GOT3 (cell line): ENCODE results near the gene SCARB2.
A peak's percentile ranks its signal among the peaks of the same experiment; 100 is the strongest.

Experiments
- DNase-seq: peaks from one replicate; lab custom pipeline; 2025; ENCODE audit warnings: mixed read lengths; lab: John Stamatoyannopoulos, UW

Gene SCARB2

DNA sequence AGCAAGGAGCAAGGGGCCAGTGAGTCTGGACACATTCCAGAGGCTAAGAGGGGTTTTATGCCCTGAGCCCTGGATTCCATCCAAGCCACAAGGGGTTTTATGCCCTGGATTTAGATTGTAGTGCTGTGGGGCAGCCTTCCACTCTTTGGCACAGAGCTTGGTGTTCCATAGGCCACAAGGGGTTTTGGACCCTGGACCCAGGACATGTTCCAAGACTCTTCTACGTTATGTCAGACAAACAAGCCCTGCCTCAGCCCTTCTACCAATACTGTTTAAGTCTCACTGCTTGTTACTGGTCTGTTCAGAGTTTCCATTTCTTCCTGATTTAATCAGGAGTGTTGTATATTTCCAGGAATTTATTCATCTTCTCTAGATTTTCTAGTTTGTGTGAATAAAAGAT is 12.8 kb upstream of the SCARB2 start:
- DNase-seq: no peak

DNA sequence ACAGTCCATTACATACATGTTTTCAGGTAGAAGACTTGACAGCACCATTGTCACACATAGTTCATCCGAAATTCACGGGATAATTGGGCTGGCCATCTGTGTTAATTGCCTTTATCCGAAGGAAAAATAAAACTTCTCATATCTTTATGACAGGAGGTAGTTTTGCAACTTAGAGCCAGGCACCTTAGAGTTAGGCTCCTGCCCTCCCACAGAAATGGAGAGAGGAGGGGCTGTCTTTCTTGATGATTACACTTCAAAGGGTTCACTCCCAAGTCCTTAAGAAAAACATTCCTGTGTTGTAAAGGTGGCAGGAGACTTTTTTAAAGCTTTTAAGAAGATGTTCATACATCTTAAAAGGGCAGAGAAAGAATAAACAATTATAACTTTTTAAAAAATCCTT is 10.5 kb upstream of the SCARB2 start:
- no peak for DNase-seq

DNA sequence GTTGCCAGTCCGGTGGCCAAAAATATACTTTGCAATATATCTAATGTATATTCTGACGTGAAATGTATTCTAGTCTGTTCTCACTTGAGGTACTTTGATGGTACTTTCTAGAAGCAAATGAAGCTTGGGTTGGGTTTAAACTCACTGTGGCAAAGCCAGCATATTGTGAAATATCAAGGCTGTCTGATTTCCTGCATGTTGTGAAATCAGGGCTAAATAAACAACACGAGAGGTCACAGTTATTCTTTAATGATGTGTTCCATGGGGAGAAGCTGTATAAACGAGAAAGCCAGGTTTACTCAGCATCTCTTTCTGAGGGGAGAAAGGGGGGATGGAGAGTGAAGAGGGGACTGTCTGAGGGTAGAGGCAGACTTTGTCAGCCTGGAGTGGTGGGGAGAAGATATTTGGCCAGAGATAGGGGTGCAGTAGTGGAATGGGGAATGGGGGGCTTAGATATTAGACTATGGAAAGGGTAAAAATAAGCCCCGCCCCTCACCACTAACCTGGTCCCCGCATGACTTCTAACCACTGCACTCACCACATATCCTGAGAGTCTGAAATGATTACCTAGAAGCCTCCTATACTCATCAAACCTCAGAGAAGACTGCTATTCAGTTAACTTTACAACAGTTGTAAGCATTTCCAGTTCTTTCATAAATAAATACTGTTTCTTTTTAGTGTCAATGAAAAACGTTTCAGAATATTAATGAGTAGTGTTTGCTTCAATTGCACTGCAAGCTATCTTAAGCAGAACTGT is 5.9 kb upstream of the SCARB2 start:
- no peak for DNase-seq

DNA sequence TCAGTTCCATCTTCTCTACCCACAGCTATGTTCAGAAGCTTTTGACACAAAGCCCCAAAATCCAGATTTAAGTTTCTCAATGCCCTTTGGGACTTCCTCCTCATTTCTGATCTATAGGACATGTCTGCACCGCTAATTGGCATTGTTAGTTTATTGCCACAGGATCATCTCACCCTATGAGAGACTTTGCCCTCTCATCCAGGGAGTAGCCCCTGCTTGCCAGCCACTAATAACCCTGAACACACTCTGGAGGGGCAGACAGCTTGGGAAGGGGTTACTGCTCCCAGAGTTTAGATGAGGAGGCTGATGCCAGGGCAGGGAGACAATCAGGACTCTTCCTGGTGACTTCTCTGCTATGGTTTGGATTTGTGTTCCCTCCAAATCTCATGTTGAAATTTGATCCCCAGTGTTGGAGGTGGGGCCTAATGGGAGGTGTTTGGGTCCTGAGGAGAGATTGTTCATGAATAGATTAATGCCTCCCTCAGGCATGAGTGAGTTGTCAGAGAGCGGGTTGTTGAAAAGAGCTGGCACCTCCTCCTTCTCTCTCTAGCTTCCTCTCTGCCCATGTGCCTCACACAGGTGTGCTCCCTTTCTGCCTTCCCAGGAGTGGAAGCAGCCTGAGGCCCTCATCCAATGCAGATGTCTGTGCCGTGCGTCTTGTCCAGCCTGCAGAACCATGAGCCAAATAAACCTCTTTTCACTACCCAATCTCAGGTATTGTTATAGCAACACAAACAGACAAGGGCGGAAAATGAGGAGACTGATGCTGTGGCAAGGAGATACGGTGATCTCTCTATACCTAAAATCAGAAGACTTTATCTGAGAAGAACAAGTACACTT is 3.6 kb upstream of the SCARB2 start:
- DNase-seq: no peak

DNA sequence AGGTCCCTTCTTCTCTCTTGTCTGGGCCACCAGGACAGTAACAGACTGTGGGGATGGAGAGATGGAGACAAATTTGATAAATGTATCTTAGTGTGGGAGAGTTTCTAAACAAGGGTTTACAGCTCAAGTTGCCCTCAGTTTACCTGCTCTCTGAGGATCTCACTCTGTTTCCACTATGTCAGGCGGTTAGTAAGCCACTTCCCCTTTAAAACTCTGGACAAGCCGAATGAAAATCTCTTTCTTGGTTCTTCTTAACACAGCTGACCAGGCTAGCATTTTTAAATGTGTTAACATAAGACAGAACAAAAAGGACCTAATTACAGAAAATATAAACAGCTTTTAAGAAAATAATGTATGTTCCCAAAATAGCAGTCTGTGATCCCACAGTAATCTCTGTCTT is 2.9 kb upstream of the SCARB2 start:
- no peak for DNase-seq

DNA sequence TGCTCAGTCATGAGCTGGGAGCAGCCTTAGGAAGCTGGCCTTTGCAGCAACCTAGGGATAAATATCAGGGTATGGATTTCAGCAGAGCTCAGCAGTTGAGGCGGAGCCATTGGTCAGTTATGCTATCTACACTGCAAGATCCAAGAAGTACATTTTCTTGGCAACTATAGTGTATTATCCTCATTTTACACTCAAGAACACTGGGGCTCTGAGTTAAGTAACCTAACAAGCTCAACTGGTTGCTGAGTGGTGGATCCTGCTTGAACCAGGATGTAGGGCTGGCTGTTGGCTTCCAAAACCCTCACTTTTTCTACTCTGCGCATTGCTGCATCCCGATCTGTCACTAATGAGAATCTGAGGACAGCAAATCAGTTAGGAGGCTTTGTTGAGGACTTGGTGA is 1.5 kb upstream of the SCARB2 start:
- DNase-seq: no peak

DNA sequence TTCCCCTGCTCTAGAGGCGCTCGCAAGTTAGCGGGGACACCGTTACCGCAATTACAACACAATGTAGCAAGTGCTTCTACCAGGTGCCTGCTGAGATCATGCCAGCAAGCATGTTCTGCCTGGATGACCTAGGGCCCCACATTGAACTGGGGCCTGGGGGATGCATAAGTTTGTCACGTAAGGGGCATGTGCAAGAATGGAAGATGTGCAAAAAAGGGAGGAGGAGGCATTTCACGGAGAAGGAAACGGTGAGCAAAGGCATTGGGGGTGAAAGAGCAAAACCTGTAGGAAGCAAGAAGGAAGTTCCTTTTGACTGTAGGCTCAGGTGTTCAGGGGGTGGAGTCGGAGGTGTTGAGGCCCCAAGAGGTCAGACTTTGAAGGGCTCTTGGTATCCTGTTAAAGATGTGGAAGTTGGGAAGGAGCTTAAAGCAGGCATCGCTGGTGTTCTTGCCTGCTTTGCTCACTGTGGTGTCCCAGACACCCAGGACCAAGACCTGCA is 602 bp upstream of the SCARB2 start:
- no peak for DNase-seq

DNA sequence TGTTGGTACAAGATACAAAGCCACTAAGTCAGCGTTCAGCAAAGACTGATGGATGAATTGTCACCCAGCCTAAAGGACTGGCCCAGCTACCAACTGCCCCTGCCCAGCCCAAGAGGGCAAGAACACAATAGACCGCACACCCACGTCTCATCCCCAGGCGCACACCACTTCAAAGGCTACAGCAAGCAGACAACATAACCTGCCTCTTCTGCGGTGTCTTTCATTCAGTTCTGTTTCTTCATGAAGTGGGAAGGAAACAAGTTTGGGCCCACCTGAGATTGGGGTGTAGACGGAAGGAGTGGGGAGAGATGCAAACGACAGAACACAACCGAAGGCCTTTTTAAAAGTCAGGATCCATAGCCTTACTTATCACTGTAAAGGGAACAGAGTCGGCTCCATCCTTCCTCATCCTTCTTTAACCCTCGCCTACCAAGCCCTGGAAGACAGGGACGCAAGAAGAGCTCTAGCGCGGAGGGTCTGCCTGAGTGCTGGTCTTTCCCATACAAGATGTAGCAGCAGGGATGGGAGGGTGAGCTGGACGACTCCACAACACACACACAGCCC is 691 bp downstream of the SCARB2 start:
- DNase-seq: peak; percentile 5

DNA sequence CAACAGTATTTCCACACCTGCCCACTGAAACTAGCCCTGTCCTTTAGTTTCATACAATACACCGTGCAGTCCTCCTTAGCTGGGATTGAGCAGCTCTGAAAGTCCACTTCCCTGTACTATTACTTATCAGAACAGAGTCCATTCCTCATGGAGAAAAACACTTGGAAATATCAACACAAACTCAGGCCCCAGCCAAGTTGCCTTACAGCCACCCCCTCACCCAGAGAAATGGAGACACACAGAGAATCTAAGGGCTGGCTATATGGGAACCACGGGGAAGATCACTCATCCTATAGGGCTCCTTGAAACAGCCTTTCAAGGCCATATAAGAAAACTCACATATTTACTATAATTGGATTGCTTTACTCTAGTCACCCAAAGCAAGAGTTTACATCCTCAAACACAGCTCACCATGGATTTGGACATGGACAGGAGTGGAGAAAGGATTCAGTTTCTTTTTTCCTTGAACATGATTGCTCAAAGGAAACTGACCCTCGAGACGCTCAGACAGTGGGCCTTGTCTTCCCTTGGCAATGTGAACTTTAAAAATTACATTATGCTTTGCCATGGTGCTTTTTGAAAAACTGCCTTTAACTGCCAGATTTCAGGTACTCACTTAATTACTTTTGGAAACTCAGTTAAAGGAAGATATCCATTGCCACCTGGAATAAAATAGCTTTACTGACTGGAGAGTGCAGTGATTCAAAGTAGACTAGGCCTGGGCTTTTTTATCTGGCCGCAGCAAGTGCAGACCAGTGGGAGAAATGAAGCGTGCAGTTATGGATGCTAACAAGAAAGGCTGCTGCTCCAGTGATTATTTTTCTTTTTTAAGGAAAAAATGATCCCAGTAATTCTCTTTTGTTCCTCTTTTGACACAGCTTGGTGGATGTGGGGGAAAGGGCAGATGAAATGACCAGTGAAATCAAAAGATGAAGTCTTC is 1.6 kb downstream of the SCARB2 start:
- DNase-seq: no peak

DNA sequence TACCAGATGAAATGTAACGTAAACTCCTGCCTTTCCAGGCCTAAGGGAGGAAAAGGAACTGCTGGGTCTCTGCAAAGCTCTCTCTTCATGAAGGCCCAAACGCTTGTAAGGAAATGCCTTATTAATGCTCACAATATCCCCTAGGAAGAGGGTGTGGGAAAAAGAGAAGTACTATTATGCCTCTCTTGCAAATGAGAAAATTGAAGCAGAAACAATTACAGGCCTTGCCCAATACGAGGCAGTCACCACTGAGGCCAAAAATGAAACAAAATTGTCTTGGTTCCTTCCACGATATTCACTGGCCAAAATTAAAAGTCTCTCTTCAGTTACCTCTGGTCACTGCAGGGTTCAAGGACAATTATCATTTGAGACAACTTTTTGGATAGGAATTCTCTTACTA is 3.2 kb downstream of the SCARB2 start:
- no peak for DNase-seq

DNA sequence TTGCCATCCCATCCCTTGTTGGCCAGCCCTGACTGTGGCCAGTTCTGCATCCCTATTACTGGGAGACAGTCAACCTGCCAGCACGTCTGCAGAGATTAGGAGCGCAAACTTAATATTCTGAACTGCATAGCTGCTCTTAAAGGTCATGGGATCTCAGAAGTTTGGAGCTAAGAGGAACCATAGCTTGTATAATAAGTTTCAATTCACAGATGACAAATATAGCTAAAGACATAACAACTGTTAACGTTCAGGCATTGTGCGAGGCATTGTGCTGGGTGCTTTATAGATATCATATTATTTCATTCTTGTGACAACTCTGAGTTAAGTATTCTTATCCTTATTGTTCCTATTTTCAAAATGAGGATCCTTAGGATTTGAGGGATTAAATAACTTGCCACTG is 3.7 kb downstream of the SCARB2 start:
- no peak for DNase-seq

DNA sequence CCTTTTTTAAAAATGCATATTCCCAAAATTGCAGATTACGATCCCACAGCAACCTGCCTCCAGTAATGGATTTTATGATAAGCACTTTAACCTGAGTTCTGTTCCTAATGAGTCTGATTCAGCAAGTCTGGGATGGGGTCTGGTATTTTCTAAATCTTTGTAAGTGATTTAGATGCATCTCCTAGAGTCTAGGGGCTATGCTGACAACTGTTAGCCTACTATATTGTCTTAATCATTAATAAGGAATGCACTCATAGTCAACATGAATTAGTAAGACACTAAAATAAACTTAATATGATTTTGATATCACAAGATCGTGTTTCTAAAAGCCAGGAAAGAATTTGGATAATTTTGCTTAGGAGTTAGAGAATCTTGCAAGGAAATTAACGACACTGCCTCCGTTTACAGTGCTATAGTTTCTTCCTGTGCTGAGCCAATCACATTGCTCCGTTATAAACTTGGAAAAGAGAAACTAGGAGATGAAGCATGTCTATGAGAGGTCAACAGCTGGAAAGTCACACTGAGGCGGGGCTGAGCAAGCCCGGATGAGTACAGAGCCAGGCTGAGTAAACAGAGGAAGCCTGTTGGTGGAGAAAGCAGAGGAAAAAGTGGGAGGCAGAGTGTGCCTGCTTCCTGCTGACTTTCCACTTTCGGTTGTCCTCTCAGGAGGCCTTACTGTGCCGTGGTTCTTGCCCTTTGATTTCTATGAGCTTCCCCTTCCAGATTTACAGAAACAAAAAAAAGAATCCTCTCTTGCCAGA is 5.4 kb downstream of the SCARB2 start:
- no peak for DNase-seq

DNA sequence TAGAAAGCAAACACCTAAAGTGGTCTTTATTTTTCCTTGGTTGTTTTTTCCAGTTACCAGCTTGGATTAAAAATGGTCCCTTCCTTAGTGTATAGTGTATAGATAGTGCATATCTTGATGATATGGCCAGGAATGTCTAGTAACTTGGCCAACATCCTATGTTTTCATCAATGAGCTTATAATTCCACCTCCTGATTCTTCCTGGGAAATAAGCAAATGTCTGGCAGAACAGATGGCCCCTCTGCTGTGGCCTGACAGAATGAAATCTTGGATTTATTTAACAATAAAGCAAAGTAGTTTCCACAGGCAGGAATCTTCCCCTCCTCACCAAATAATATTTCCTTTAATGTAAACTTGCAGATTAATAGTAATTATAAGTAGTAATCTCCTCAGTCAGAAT is 6.1 kb downstream of the SCARB2 start:
- DNase-seq: no peak

DNA sequence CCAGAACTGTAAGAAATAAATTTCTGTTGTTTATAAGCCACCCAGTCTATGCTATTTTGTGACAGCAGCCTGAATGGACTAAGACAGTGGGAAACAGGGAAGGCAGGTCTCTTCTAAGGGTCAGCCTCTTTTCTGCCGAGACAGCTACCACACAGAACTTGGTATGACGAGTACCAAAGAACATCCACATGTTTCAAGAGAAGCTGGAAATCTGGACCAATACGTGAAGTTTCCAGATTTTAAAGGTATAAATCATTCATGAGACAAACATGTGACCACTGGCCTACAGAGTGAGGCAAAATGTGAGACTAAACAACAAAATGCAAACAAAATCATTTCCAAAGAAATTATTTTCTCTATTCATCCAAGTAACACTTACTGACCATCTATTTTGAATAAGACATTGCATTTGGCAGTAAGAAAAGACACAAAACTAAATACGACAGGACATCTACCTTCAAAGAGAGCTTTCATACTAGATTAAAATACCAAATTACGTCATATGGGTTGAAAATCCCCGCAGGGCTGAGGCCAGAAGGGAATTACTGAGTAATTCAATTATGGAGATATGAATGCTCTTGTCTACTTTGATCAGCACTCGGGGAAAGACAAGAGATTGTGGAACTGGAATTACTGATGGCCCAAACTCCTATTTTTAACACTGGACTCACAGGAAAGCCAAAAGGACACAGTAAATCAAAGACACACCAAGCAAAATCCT is 7.2 kb downstream of the SCARB2 start:
- DNase-seq: no peak

DNA sequence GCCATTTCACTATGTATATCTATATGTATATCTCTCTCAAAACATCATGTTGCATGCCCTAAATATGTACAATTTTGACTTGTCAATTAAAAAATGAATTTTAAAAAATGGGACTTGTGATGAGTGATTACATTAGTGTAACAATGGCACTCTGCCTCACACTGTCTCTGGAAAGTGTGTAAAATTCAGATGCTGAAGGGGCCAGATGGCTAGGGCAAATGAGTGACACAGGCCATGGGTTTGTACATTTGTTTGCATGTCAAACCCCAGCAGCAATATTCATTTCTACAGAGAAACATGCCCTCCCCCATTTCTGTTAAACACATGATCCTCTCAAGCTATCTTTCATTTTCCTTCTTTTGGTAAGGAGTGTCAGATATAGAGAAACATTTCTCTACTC is 8.1 kb downstream of the SCARB2 start:
- DNase-seq: no peak

DNA sequence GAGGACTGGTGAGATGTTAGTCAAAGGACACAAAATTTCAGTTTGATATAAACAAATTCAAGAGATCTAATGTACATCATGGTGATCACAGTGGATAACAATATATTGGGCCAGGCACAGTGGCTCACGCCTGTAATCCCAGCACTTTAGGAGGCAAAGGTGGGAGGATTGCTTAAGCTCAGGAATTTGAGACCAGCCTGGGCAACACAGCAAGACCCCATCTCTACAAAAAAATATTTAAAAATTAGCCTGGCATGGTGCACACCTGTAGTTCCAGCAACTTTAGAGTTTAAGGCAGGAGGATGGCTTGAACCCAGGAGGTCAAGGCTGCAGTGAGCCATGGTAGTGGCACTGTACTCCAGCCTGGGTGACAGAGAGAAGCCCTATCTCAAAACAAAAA is 8.7 kb downstream of the SCARB2 start:
- DNase-seq: no peak

DNA sequence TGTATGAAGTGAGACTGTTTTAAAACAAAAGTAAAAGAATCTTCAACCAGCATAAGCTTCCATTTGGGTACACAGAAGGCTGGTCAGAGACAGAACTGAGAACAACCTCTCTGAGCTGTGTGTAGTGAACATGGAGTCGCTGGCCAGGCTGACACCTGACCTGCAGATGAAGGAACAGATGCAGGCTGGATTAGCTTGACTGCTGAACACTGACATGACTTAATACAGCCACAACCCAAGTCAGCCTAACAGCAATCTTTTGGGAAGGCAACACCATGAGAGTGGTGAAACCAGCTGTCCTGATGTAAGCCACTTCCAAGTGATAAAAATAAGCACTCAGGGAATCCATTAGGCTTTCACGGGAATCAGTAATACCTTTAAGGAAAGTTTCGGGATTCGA is 10.1 kb downstream of the SCARB2 start:
- no peak for DNase-seq

DNA sequence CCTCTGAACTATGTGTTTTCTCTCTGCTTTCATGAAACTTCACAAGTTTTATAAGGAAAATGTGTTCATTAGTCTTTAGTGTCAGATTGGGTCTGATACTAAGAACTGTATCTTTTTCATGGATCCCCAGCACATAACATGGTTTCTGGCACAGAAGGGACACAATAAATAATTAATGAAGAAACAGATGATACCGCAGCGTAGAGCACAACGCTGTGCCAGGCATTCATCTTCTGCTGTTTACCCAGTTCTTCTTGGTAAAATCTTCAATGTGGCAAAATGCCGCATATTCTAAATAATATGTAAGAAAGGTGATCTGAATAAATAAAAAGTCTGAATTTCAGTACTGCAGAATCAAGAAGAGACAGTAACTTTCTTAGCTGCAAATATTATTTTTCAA is 12.3 kb downstream of the SCARB2 start:
- DNase-seq: no peak

DNA sequence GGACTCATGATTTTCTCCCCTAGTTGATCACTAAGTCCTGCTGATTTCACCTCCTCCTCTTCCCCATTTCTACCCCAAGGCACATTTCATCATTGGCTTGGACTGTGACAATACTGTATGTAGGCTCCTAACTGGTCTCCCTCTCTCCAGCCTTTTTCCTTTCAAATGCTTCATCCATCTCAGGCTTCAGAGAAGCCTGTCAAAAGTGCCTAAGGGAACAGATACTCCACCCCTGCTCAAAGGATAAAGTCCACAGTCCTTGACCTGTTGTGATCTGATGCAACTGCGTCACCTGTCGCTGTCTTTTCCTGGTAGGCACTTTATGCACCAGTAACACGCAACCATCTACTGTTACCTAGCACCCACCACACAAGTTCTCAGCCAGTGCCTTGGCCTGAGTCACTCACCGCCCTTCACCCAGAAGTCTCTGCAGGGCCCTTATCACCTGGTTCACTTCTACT is 12.8 kb downstream of the SCARB2 start:
- DNase-seq: no peak

DNA sequence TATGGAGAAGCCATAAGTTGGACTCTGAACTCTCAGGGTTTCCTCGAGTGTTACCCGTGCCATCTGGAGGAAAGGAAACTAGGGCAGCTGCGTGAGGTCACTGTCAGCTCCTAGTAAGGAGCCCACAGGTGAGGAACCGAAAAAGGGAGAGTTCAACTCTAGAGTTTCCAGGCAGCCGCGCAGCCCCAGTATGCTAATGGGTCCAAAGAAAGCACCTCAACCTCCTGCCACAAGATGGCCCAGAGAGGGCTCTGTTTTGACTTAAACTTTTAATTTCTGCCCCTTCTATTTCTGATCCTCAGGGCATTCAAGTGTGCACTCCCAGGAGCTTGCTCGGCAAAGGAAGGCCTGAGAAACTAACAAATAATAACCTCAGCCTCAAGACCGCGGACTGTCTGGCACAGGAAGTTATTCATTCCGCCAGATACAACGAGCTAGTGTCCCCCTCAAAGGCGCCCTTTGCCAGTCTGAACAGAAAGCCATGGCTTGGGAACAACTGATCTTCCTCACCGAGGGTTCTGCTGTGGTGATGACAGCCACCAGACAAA is 13.9 kb downstream of the SCARB2 start:
- no peak for DNase-seq
